CD4-positive, CD25-positive, alpha-beta regulatory T cell (primary cell): ENCODE measurements around the gene ASCL5. TPM values are rescaled to one million over a fixed set of nuclear protein-coding genes. Genes with fewer than 3 reads are reported as not detected.
A peak's percentile ranks its signal among the peaks of the same experiment; 100 is the strongest.

ENCODE experiments used
- ATAC-seq, 2 donors: fragments of 150-1000 bp; cut with Tn5 transposase; one replicate each; pipeline ENCODE4 v1.10.0; 2021; ENCODE audit warnings: low read depth in 2 of 2, moderate number of reproducible peaks in 2 of 2, moderate library complexity in 1 of 2
- DNase-seq, 3 donors: peaks; one replicate each; pipeline versions ENCODE4 v3.0.0 to v3.0.0-alpha.2; 2012 to 2022; ENCODE audit warnings: mixed read lengths in 1 of 3
- H3K27ac ChIP-seq: one replicate; pipeline ENCODE4 v1.7.0; 2013; ENCODE audit warnings: mild to moderate bottlenecking, low read length; ENCODE audit not compliant: insufficient read depth, poor library complexity, severe bottlenecking
- H3K27me3 ChIP-seq: one replicate; pipeline ENCODE4 v1.7.0; 2013; ENCODE audit warnings: low read length; ENCODE audit not compliant: control insufficient read depth, insufficient read depth
- H3K36me3 ChIP-seq: one replicate; pipeline ENCODE4 v1.7.0; 2013; ENCODE audit warnings: mild to moderate bottlenecking, low read length, moderate library complexity; ENCODE audit not compliant: control insufficient read depth, insufficient read depth
- H3K4me1 ChIP-seq: 2 replicates; pipeline ENCODE4 v1.7.0; 2013; ENCODE audit warnings: mild to moderate bottlenecking, low read length; ENCODE audit not compliant: insufficient read depth, control insufficient read depth, poor library complexity, severe bottlenecking
- H3K4me3 ChIP-seq: one replicate; pipeline ENCODE4 v1.7.0; 2013; ENCODE audit warnings: low read depth, mild to moderate bottlenecking, low read length, moderate library complexity
- H3K9me3 ChIP-seq, 2 experiments: 1 replicate in 1 of 2; 2 replicates in 1 of 2; pipeline ENCODE4 v1.7.0; 2013; ENCODE audit warnings: low read length in 2 of 2, mild to moderate bottlenecking in 1 of 2, moderate library complexity in 1 of 2; ENCODE audit not compliant: control insufficient read depth in 2 of 2
- H3K27ac Mint-ChIP-seq, 3 donors: one replicate each; pipeline ENCODE4 v1.8.0; 2020 to 2022; ENCODE audit warnings: mild to moderate bottlenecking in 3 of 3, mixed read lengths in 3 of 3, moderate library complexity in 2 of 3
- H3K27me3 Mint-ChIP-seq: one replicate; pipeline ENCODE4 v1.8.0; 2022; ENCODE audit warnings: mild to moderate bottlenecking, mixed read lengths
- H3K36me3 Mint-ChIP-seq: one replicate; pipeline ENCODE4 v1.8.0; 2020; ENCODE audit warnings: mixed read lengths
- H3K4me1 Mint-ChIP-seq, 4 donors: one replicate each; pipeline ENCODE4 v1.8.0; 2020 to 2022; ENCODE audit warnings: mixed read lengths in 4 of 4, mild to moderate bottlenecking in 1 of 4
- H3K4me3 Mint-ChIP-seq, 4 donors: one replicate each; pipeline ENCODE4 v1.8.0; 2020 to 2022; ENCODE audit warnings: mild to moderate bottlenecking in 4 of 4, mixed read lengths in 4 of 4, moderate library complexity in 3 of 4
- H3K9me3 Mint-ChIP-seq, 7 donors: one replicate each; pipeline ENCODE4 v1.8.0; 2020 to 2022; ENCODE audit warnings: mixed read lengths in 7 of 7, mild to moderate bottlenecking in 3 of 7, moderate library complexity in 2 of 7
- polyA plus RNA-seq, 4 donors: library from polyadenylated mRNA; unstranded; fragments of 300-500 nt; fragmentation: Illumina TruSeq; gene quantifications; one replicate each; pipeline ENCODE4 v1.2.3, GENCODE V29; 2021
- total RNA-seq: library from RNA; stranded (reverse); gene quantifications from one replicate; pipeline ENCODE4 v1.2.3, GENCODE V29; 2022

The ASCL5 gene
- total and polyA plus RNA-seq, 5 donors from 2014 or later, result 0.08 to 0.27 TPM; not detected in 3

- Mint-ChIP-seq H3K9me3 (peaks cover 0 to 2% (median 0%) of the 10 kb centered on the region in 7 donors), H3K4me1 (peaks cover 4 to 15% (median 12%) of the 10 kb centered on the region in 4 donors), H3K36me3 (no peaks in the 10 kb centered on the region), H3K27me3 (peaks cover 40% of the 10 kb centered on the region), H3K4me3 (no peak overlapping the region), H3K27ac (peak overlapping the region in 1 of 3 donors; percentile 31)
- Histone ChIP-seq H3K4me3 (no peak overlapping the region), H3K4me1 (peaks cover 16% of the 10 kb centered on the region), H3K9me3 (no peaks in the 10 kb centered on the region), H3K27me3 (peaks cover 19% of the 10 kb centered on the region), H3K36me3 (no peaks in the 10 kb centered on the region), H3K27ac (no peak overlapping the region)
- no peak for DNase-seq
- ATAC-seq, result no peak
Observed at GRCh38 chr1:201157949-201158348, 31.0 kb upstream of the ASCL5 start.

- Mint-ChIP-seq H3K27me3 (peaks cover 30% of the 10 kb centered on the region), H3K9me3 (peaks cover 0 to 2% (median 0%) of the 10 kb centered on the region in 7 donors), H3K4me3 (peak overlapping the region in 1 of 4 donors; percentile 38), H3K4me1 (peaks cover 4 to 25% (median 12%) of the 10 kb centered on the region in 4 donors), H3K36me3 (no peaks in the 10 kb centered on the region), H3K27ac (no peak overlapping the region)
- H3K27me3 ChIP-seq, result peaks cover 18% of the 10 kb centered on the region
- H3K36me3 ChIP-seq, result no peaks in the 10 kb centered on the region
- H3K4me1 ChIP-seq, result peaks cover 16% of the 10 kb centered on the region
- no peak overlapping the region for H3K4me3 ChIP-seq
- no peak overlapping the region for H3K27ac ChIP-seq
- no peaks in the 10 kb centered on the region for H3K9me3 ChIP-seq
- DNase-seq (no peak), ATAC-seq (no peak)
Observed at GRCh38 chr1:201156819-201157218, 29.8 kb upstream of the ASCL5 start.

- H3K27ac Mint-ChIP-seq, result peak overlapping the region in 2 of 3 donors; percentile 23 to 28
- Histone ChIP-seq H3K4me3 (no peak overlapping the region), H3K9me3 (no peaks in the 10 kb centered on the region), H3K4me1 (peaks cover 16% of the 10 kb centered on the region), H3K36me3 (no peaks in the 10 kb centered on the region), H3K27me3 (peaks cover 13% of the 10 kb centered on the region), H3K27ac (no peak overlapping the region)
- peaks cover 4% of the 10 kb centered on the region for H3K36me3 Mint-ChIP-seq
- no peak for ATAC-seq
- peak overlapping the region in 1 of 4 donors; percentile 38 for H3K4me3 Mint-ChIP-seq
- peaks cover 0 to 2% (median 0%) of the 10 kb centered on the region in 7 donors for H3K9me3 Mint-ChIP-seq
- peaks cover 4 to 27% (median 13%) of the 10 kb centered on the region in 4 donors for H3K4me1 Mint-ChIP-seq
- H3K27me3 Mint-ChIP-seq, result peaks cover 26% of the 10 kb centered on the region
- DNase-seq, result no peak
Observed at GRCh38 chr1:201156346-201156745, 29.4 kb upstream of the ASCL5 start.

GRCh38 chr1:201155354-201155753, 28.4 kb upstream of the ASCL5 start:
- Histone ChIP-seq H3K4me1 (peaks cover 16% of the 10 kb centered on the region), H3K36me3 (no peaks in the 10 kb centered on the region), H3K27me3 (peaks cover 11% of the 10 kb centered on the region), H3K27ac (no peak overlapping the region), H3K4me3 (no peak overlapping the region), H3K9me3 (no peaks in the 10 kb centered on the region)
- Mint-ChIP-seq H3K27ac (no peak overlapping the region), H3K27me3 (peaks cover 23% of the 10 kb centered on the region), H3K4me3 (peak overlapping the region in 2 of 4 donors; percentile 19 to 86), H3K4me1 (peaks cover 4 to 27% (median 15%) of the 10 kb centered on the region in 4 donors), H3K36me3 (peaks cover 12% of the 10 kb centered on the region), H3K9me3 (peaks cover 0 to 2% (median 0%) of the 10 kb centered on the region in 7 donors)
- ATAC-seq (no peak), DNase-seq (no peak)

- peak within 1 kb of the TSS; percentile 84 to 93 (median 91) for H3K27ac Mint-ChIP-seq
Observed at GRCh38 chr1:201154389-201155165, 27.6 kb upstream of the ASCL5 start, which contains the start of gene TMEM9. TSS of gene TMEM9 (minus strand) at chr1:201154474. CDS start at chr1:201153923, 551 bp downstream.

GRCh38 chr1:201153474-201154388, 26.7 kb upstream of the ASCL5 start:
- H3K4me3 ChIP-seq, result peak overlapping the region; percentile 66
- Mint-ChIP-seq H3K4me1 (peaks cover 4 to 30% (median 19%) of the 10 kb centered on the region in 4 donors), H3K9me3 (peaks cover 0 to 2% (median 0%) of the 10 kb centered on the region in 7 donors), H3K27me3 (peaks cover 19% of the 10 kb centered on the region), H3K4me3 (peak overlapping the region; percentile 86 to 94 (median 91)), H3K36me3 (peaks cover 19% of the 10 kb centered on the region), H3K27ac (peak overlapping the region; percentile 84 to 93 (median 91))
- no peaks in the 10 kb centered on the region for H3K36me3 ChIP-seq
- peaks cover 11% of the 10 kb centered on the region for H3K27me3 ChIP-seq
- DNase-seq, result no peak
- ATAC-seq, result peak; percentile 68 to 69
- H3K9me3 ChIP-seq, result no peaks in the 10 kb centered on the region
- no peak overlapping the region for H3K27ac ChIP-seq
- peaks cover 16% of the 10 kb centered on the region for H3K4me1 ChIP-seq

More at GRCh38 chr1:201154389-201155165, 27.6 kb upstream of the ASCL5 start, which contains the start of gene TMEM9:
- H3K4me1 Mint-ChIP-seq, result peaks cover 4 to 27% (median 15%) of the 10 kb centered on the region in 4 donors
- DNase-seq (peak; percentile 95 to 96 (median 95)), ATAC-seq (peak; percentile 97)
- peaks cover 14% of the 10 kb centered on the region for H3K36me3 Mint-ChIP-seq
- Histone ChIP-seq H3K27ac (peak within 1 kb of the TSS; percentile 25), H3K27me3 (peaks cover 11% of the 10 kb centered on the region), H3K4me1 (peaks cover 16% of the 10 kb centered on the region), H3K36me3 (no peaks in the 10 kb centered on the region), H3K4me3 (peak within 1 kb of the TSS; percentile 93), H3K9me3 (no peaks in the 10 kb centered on the region)
- peak within 1 kb of the TSS; percentile 86 to 94 (median 91) for H3K4me3 Mint-ChIP-seq
- H3K27me3 Mint-ChIP-seq, result peaks cover 23% of the 10 kb centered on the region
- H3K9me3 Mint-ChIP-seq, result peaks cover 0 to 2% (median 0%) of the 10 kb centered on the region in 7 donors

GRCh38 chr1:201149400-201149799, 22.4 kb upstream of the ASCL5 start:
- Histone ChIP-seq H3K27ac (no peak overlapping the region), H3K4me3 (no peak overlapping the region), H3K4me1 (peaks cover 11% of the 10 kb centered on the region), H3K36me3 (peaks cover 18% of the 10 kb centered on the region), H3K9me3 (no peaks in the 10 kb centered on the region), H3K27me3 (no peaks in the 10 kb centered on the region)
- no peaks in the 10 kb centered on the region for H3K9me3 Mint-ChIP-seq
- peaks cover 36% of the 10 kb centered on the region for H3K36me3 Mint-ChIP-seq
- peaks cover 1% of the 10 kb centered on the region for H3K27me3 Mint-ChIP-seq
- peak overlapping the region in 1 of 3 donors; percentile 51 for H3K27ac Mint-ChIP-seq
- peaks cover 4 to 24% (median 17%) of the 10 kb centered on the region in 4 donors for H3K4me1 Mint-ChIP-seq
- H3K4me3 Mint-ChIP-seq, result peak overlapping the region in 1 of 4 donors; percentile 67
- DNase-seq (peak in 1 of 3 donors; percentile 41), ATAC-seq (no peak)
